H1 (cell line): ENCODE data around the gene NFIX. TPM values are rescaled to one million over a fixed set of nuclear protein-coding genes. Genes with fewer than 3 reads are reported as not detected.

Source experiments
- CTCF ChIA-PET: fragments of 300-600 bp; sonication (Branson Sonifier 250); formaldehyde crosslinking; loops from one replicate; lab custom pipeline; 2021; ENCODE audit not compliant: partially characterized antibody; lab: Charles Lee
- POLR2A ChIA-PET: fragments of 300-600 bp; sonication (Branson Sonifier 250); formaldehyde crosslinking; loops from one replicate; lab custom pipeline; 2021; ENCODE audit warnings: inconsistent platforms; ENCODE audit not compliant: partially characterized antibody; lab: Charles Lee
- DNase-seq, 2 experiments: peaks; one replicate each; pipeline versions ENCODE4 v3.0.0 to v3.0.0-alpha.2; 2010 to 2022; ENCODE audit warnings: low spot score in 2 of 2, low read depth in 1 of 2, mixed read lengths in 1 of 2
- FAIRE-seq: peaks from 2 replicates; lab custom pipeline; 2011; peaks lifted over from hg19 to GRCh38; lab: Jason Lieb, UNC
- H2AFZ ChIP-seq: 2 replicates; pipeline ENCODE4 v1.8.1; 2012; ENCODE audit warnings: low read length, inconsistent platforms
- H2AK5ac ChIP-seq: 2 replicates; pipeline ENCODE4 v1.6.1; 2013; ENCODE audit warnings: low read depth, low read length
- H2BK120ac ChIP-seq: replicated peaks from 2 replicates; pipeline ENCODE3; 2013; ENCODE audit warnings: low read depth, low read length, inconsistent platforms
- H2BK12ac ChIP-seq: 2 replicates; pipeline ENCODE4 v1.6.1; 2013; ENCODE audit warnings: low read depth, low read length
- H2BK15ac ChIP-seq: 2 replicates; pipeline ENCODE4 v1.6.1; 2013; ENCODE audit warnings: low read length
- H2BK20ac ChIP-seq: 2 replicates; pipeline ENCODE4 v1.6.1; 2013; ENCODE audit warnings: low read length
- H2BK5ac ChIP-seq: 2 replicates; pipeline ENCODE4 v1.6.1; 2013; ENCODE audit warnings: low read depth, low read length
- H3K14ac ChIP-seq: 2 replicates; pipeline ENCODE4 v1.6.1; 2013; ENCODE audit warnings: inconsistent platforms; ENCODE audit not compliant: insufficient read length
- H3K18ac ChIP-seq: 2 replicates; pipeline ENCODE4 v1.6.1; 2013; ENCODE audit warnings: low read length; ENCODE audit errors: extremely low read depth
- H3K23ac ChIP-seq: 2 replicates; pipeline ENCODE4 v1.6.1; 2013; ENCODE audit warnings: inconsistent platforms; ENCODE audit not compliant: insufficient read length
- H3K23me2 ChIP-seq: 2 replicates; pipeline ENCODE4 v1.6.1; 2013; ENCODE audit warnings: low read depth, low read length
- H3K27ac ChIP-seq: 2 replicates; pipeline ENCODE4 v1.6.1; 2011; ENCODE audit warnings: low read depth, low read length, inconsistent platforms
- H3K27me3 ChIP-seq, 4 experiments: replicated peaks in 1 of 4; 1 replicate in 1 of 4; 2 replicates in 3 of 4; pipeline versions ENCODE4 v1.6.1 to v1.8.1; 2011 to 2013; ENCODE audit warnings: low read length in 3 of 4, mild to moderate bottlenecking in 3 of 4, inconsistent platforms in 2 of 4, mixed read lengths in 2 of 4, moderate library complexity in 1 of 4; ENCODE audit not compliant: control insufficient read depth in 3 of 4, insufficient read depth in 3 of 4; ENCODE audit errors: extremely low read depth in 1 of 4
- H3K36me3 ChIP-seq, 4 experiments: 2 replicates each; pipeline versions ENCODE4 v1.6.1 to v1.8.1; 2011 to 2013; ENCODE audit warnings: mild to moderate bottlenecking in 4 of 4, low read length in 3 of 4, moderate library complexity in 2 of 4, control low read depth in 1 of 4, inconsistent platforms in 1 of 4; ENCODE audit not compliant: insufficient read depth in 4 of 4, control insufficient read depth in 2 of 4
- H3K4ac ChIP-seq: replicated peaks from 2 replicates; pipeline ENCODE3; 2013; ENCODE audit warnings: low read length, low read depth, mixed read lengths, inconsistent platforms; ENCODE audit not compliant: insufficient read length
- H3K4me1 ChIP-seq, 4 experiments: replicated peaks in 1 of 4; 1 replicate in 1 of 4; 2 replicates in 3 of 4; pipeline versions ENCODE4 v1.6.1 to v1.8.1; 2011 to 2013; ENCODE audit warnings: low read length in 3 of 4, inconsistent platforms in 2 of 4, mixed read lengths in 1 of 4; ENCODE audit not compliant: insufficient read depth in 4 of 4, control insufficient read depth in 3 of 4
- H3K4me2 ChIP-seq, 2 experiments: 2 replicates each; pipeline versions ENCODE4 v1.6.1 to v1.8.1; 2011 to 2013; ENCODE audit warnings: low read depth in 2 of 2, low read length in 2 of 2, control low read depth in 1 of 2, inconsistent platforms in 1 of 2, mild to moderate bottlenecking in 1 of 2; ENCODE audit not compliant: insufficient read depth in 1 of 2
- H3K4me3 ChIP-seq, 4 experiments: fragments of 200-600, 300-600 bp in 1 of 4; sonication (generic), shearing (Covaris generic), sonication (Bioruptor Twin) in 1 of 4; 2 replicates each; pipeline versions ENCODE4 v1.5.1 to v1.8.1; 2011 to 2016; ENCODE audit warnings: low read length in 4 of 4, low read depth in 3 of 4, control low read depth in 2 of 4, inconsistent platforms in 2 of 4, mild to moderate bottlenecking in 2 of 4, mixed read lengths in 1 of 4, moderate library complexity in 1 of 4; ENCODE audit not compliant: insufficient read depth in 2 of 4; ENCODE audit errors: extremely low read depth in 1 of 4
- H3K56ac ChIP-seq: replicated peaks from 2 replicates; pipeline ENCODE3; 2013; ENCODE audit warnings: low read depth, mild to moderate bottlenecking, mixed read lengths, low read length, inconsistent platforms; ENCODE audit not compliant: insufficient read length
- H3K79me1 ChIP-seq: 2 replicates; pipeline ENCODE4 v1.6.1; 2013; ENCODE audit warnings: low read depth, low read length, control low read depth
- H3K79me2 ChIP-seq, 2 experiments: 2 replicates each; pipeline versions ENCODE4 v1.6.1 to v1.8.1; 2012 to 2013; ENCODE audit warnings: low read length in 2 of 2, mild to moderate bottlenecking in 2 of 2, inconsistent platforms in 1 of 2; ENCODE audit not compliant: insufficient read depth in 2 of 2, control insufficient read depth in 1 of 2
- H3K9ac ChIP-seq, 4 experiments: replicated peaks in 1 of 4; 1 replicate in 1 of 4; 2 replicates in 3 of 4; pipeline versions ENCODE4 v1.6.1 to v1.8.1; 2011 to 2013; ENCODE audit warnings: low read depth in 3 of 4, low read length in 3 of 4, control low read depth in 2 of 4, mild to moderate bottlenecking in 2 of 4, moderate library complexity in 2 of 4, inconsistent platforms in 1 of 4; ENCODE audit errors: extremely low read depth in 1 of 4
- H3K9me3 ChIP-seq, 2 experiments: 2 replicates each; pipeline versions ENCODE4 v1.6.1 to v1.8.1; 2012 to 2013; ENCODE audit warnings: mild to moderate bottlenecking in 2 of 2, moderate library complexity in 2 of 2, control low read depth in 1 of 2, inconsistent platforms in 1 of 2, low read depth in 1 of 2, low read length in 1 of 2, mixed read lengths in 1 of 2; ENCODE audit not compliant: insufficient read depth in 2 of 2
- H4K20me1 ChIP-seq, 2 experiments: replicated peaks in 1 of 2; 2 replicates each; pipeline versions ENCODE3 to v1.8.1; 2011 to 2013; ENCODE audit warnings: inconsistent platforms in 2 of 2, low read length in 2 of 2, mild to moderate bottlenecking in 1 of 2; ENCODE audit not compliant: insufficient read depth in 2 of 2, control insufficient read depth in 1 of 2
- H4K5ac ChIP-seq: 2 replicates; pipeline ENCODE4 v1.6.1; 2013; ENCODE audit warnings: low read length, low read depth, mixed read lengths, inconsistent platforms; ENCODE audit not compliant: insufficient read length
- H4K8ac ChIP-seq: 2 replicates; pipeline ENCODE4 v1.8.0; 2013; ENCODE audit warnings: mild to moderate bottlenecking, moderate library complexity, low read length, inconsistent platforms; ENCODE audit not compliant: insufficient read depth; ENCODE audit errors: extremely low read depth
- H4K91ac ChIP-seq: replicated peaks from 2 replicates; pipeline ENCODE3; 2013; ENCODE audit warnings: low read length, mixed read lengths, inconsistent platforms; ENCODE audit not compliant: insufficient read length
- EZH2 ChIP-seq: fragments of 200-600 bp; sonication (generic); IDR thresholded peaks from 2 replicates; pipeline ENCODE4 v1.7.1; 2012; ENCODE audit warnings: low read depth, mild to moderate bottlenecking, moderate library complexity, low read length, inconsistent platforms; ENCODE audit not compliant: severe bottlenecking
- HDAC2 ChIP-seq, 2 experiments: fragments of 300-600 bp in 1 of 2; sonication (generic) in 1 of 2; IDR thresholded peaks; 2 replicates each; pipeline ENCODE4 v1.6.1; 2011 to 2012; ENCODE audit warnings: low read depth in 2 of 2, low read length in 2 of 2, mild to moderate bottlenecking in 2 of 2, moderate library complexity in 2 of 2, borderline replicate concordance in 1 of 2, inconsistent platforms in 1 of 2
- SP2 ChIP-seq: IDR thresholded peaks from 2 replicates; pipeline ENCODE4 v1.6.1; 2012; ENCODE audit warnings: mild to moderate bottlenecking, low read length, inconsistent platforms
- TAF1 ChIP-seq: IDR thresholded peaks from 2 replicates; pipeline ENCODE4 v1.6.1; 2011; ENCODE audit warnings: mild to moderate bottlenecking, low read depth, low read length
- WGBS, 2 experiments: shearing (Covaris generic) in 1 of 2; methylation state at CpG; one replicate each; pipeline versions ENCODE4 v1.1.6 to v1.1.7; 2013 to 2015; ENCODE audit warnings: low lambda C conversion rate in 2 of 2, mixed read lengths in 2 of 2, inconsistent platforms in 1 of 2, low coverage in 1 of 2, missing lambda C conversion rate in 1 of 2; ENCODE audit not compliant: insufficient replicate concordance in 2 of 2, insufficient coverage in 1 of 2, insufficient read length in 1 of 2; ENCODE audit errors: extremely low coverage in 1 of 2, missing lambda C conversion rate in 1 of 2; 5-methylcytosine and 5-hydroxymethylcytosine counted together
- polyA plus RNA-seq, 7 experiments: library from polyadenylated mRNA; depleted of rRNA in 3 of 7; stranded (reverse) in 5 of 7; unstranded in 2 of 7; fragments of >200 nt in 5 of 7; fragments of 200-250 nt in 2 of 7; gene quantifications; 1 replicate in 5 of 7; 2 replicates in 1 of 7; 4 replicates in 1 of 7; pipeline versions ENCODE4 v1.2.1 to v1.2.3, GENCODE V29; 2011 to 2013; ENCODE audit warnings: missing spikeins in 2 of 7, mixed read lengths in 2 of 7
- total RNA-seq: library from RNA; stranded (reverse); fragmentation: NEBNext Ultra II Directional; extraction: Animal tissue kit (Norgen Biotek cat#: 25700); gene quantifications from 2 replicates; pipeline ENCODE4 v1.2.1, GENCODE V29; 2021
- TF ChIP-seq, protein P1 (sequence below): IDR thresholded peaks from 2 replicates; pipeline ENCODE4 v1.6.1; 2011; ENCODE audit warnings: low read length, improper control_type of control experiment

Gene NFIX
- total and polyA plus RNA-seq, 2 of the 8 experiments (the other 6 are each of a cell fraction or from before 2014, with no cell fraction given) = 0.03 to 0.20 TPM

GRCh38 chr19:13066933-13067807 is 71.9 kb downstream of the NFIX start:
- FAIRE-seq = no peak
- WGBS, 2 experiments = 76% methylated on average over 12 of the region's 17 CpGs; no CpG with 5 or more reads in 1 of the 2 experiments

More at GRCh38 chr19:13066933-13067807, 71.9 kb downstream of the NFIX start:
- no peak overlapping the region for H3K18ac ChIP-seq
- no peak overlapping the region for H3K23ac ChIP-seq
- H2BK120ac ChIP-seq = no peak overlapping the region
- no peak overlapping the region for H3K56ac ChIP-seq
- H3K27me3 ChIP-seq = peaks cover 7 to 20% (median 16%) of the 10 kb centered on the region in 4 experiments
- no peak overlapping the region for H2BK12ac ChIP-seq
- no peak overlapping the region for H3K9ac ChIP-seq
- DNase-seq = no peak
- POLR2A ChIA-PET = interaction anchor here (1.1 to 1.5 kb wide), 2 partner anchors 12 to 15 kb away, joined by 5 read pairs; no protein-coding TSS in a partner anchor
- no peaks in the 10 kb centered on the region; a peak in 1 of 7 replicates for H3K4me1 ChIP-seq
- no peak overlapping the region for H4K8ac ChIP-seq
- H4K91ac ChIP-seq = no peak overlapping the region
- no peak overlapping the region for H4K5ac ChIP-seq
- H2AFZ ChIP-seq = no peak overlapping the region
- TF ChIP-seq SP2 = no peak
- TF ChIP-seq HDAC2 (IDR thresholded peaks at IDR 0.05; ENCODE audit: borderline replicate concordance in 1 of 2, low read depth in 2 of 2, low read length in 2 of 2) = no peak
- no peak for TF ChIP-seq TAF1
- TF ChIP-seq EZH2 = no peak
- TF ChIP-seq, protein P1, sequence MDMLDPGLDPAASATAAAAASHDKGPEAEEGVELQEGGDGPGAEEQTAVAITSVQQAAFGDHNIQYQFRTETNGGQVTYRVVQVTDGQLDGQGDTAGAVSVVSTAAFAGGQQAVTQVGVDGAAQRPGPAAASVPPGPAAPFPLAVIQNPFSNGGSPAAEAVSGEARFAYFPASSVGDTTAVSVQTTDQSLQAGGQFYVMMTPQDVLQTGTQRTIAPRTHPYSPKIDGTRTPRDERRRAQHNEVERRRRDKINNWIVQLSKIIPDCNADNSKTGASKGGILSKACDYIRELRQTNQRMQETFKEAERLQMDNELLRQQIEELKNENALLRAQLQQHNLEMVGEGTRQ = no peak
- no peak overlapping the region for H3K14ac ChIP-seq
- no peak overlapping the region for H2BK15ac ChIP-seq
- no peaks in the 10 kb centered on the region for H3K23me2 ChIP-seq
- H2BK5ac ChIP-seq = no peak overlapping the region
- H2AK5ac ChIP-seq = no peak overlapping the region
- H3K79me2 ChIP-seq = no peaks in the 10 kb centered on the region
- no peaks in the 10 kb centered on the region for H3K79me1 ChIP-seq
- CTCF ChIA-PET = interaction anchor here (1.2 to 48.8 kb wide), 11 partner anchors 11 to 102 kb away, joined by 3 to 1145 read pairs (median 10); no protein-coding TSS in a partner anchor
- no peak overlapping the region for H3K27ac ChIP-seq
- H3K4me3 ChIP-seq = no peak overlapping the region
- no peak overlapping the region for H2BK20ac ChIP-seq
- H3K4ac ChIP-seq = no peak overlapping the region
- H3K36me3 ChIP-seq = no peaks in the 10 kb centered on the region
- H3K4me2 ChIP-seq = no peak overlapping the region
- no peaks in the 10 kb centered on the region for H3K9me3 ChIP-seq
- H4K20me1 ChIP-seq = peaks cover 0 to 3% of the 10 kb centered on the region in 2 experiments
